GM21515 (cell line): ENCODE results near the gene MUC6.
"Not testable (repeated sequence)": the region's sequence is repeated elsewhere in the genome, so short reads cannot be mapped to it uniquely, and the experiment has no call there.

Source experiments
- ATAC-seq: cut with Tn5 transposase; IDR thresholded peaks from one replicate; pipeline ENCODE4 v1.9.1; 2021; ENCODE audit not compliant: unreplicated experiment

The MUC6 gene

GRCh38 chr11:991711-992307 lies 44.7 kb downstream of the MUC6 start:
- ATAC-seq, result no peak

- ATAC-seq, result no peak
These were observed 45.5 kb downstream of the MUC6 start for GRCh38 chr11:991034-991433.

- no peak for ATAC-seq
These were observed 46.4 kb downstream of the MUC6 start for GRCh38 chr11:990101-990500.

GRCh38 chr11:987671-988070 lies 48.8 kb downstream of the MUC6 start:
- no peak for ATAC-seq

- ATAC-seq, result no peak
These were observed 49.6 kb downstream of the MUC6 start for GRCh38 chr11:986952-987305.

GRCh38 chr11:986270-986951 lies 50.1 kb downstream of the MUC6 start:
- no peak for ATAC-seq

GRCh38 chr11:985848-986247 lies 50.7 kb downstream of the MUC6 start:
- no peak for ATAC-seq

- no peak for ATAC-seq
These were observed 51.1 kb downstream of the MUC6 start for GRCh38 chr11:985406-985805.

GRCh38 chr11:984546-984945 lies 52.0 kb downstream of the MUC6 start:
- no peak for ATAC-seq

- ATAC-seq, result no peak
These were observed 54.8 kb downstream of the MUC6 start for GRCh38 chr11:981764-982163.

- ATAC-seq, result no peak
These were observed 55.8 kb downstream of the MUC6 start for GRCh38 chr11:980438-981357.

GRCh38 chr11:978781-979180 lies 57.7 kb downstream of the MUC6 start:
- no peak for ATAC-seq

GRCh38 chr11:977830-978720 lies 58.4 kb downstream of the MUC6 start:
- ATAC-seq, result no peak

- no peak for ATAC-seq
These were observed 59.9 kb downstream of the MUC6 start for GRCh38 chr11:976431-977160.

GRCh38 chr11:975827-976226 lies 60.7 kb downstream of the MUC6 start:
- no peak for ATAC-seq

GRCh38 chr11:975376-975775 lies 61.1 kb downstream of the MUC6 start:
- not testable (repeated sequence) for ATAC-seq

GRCh38 chr11:973237-973636 lies 63.3 kb downstream of the MUC6 start:
- ATAC-seq, result no peak

GRCh38 chr11:972523-973211 lies 63.9 kb downstream of the MUC6 start:
- no peak for ATAC-seq

GRCh38 chr11:971731-972365 lies 64.7 kb downstream of the MUC6 start:
- no peak for ATAC-seq
